ENCODE data around the gene MAN2A2. TPM values are rescaled to one million over a fixed set of nuclear protein-coding genes. Genes with fewer than 3 reads are reported as not detected.
A peak's percentile ranks its signal among the peaks of the same experiment; 100 is the strongest.

The MAN2A2 gene
- total RNA-seq, 1 experiment from 2014 or later: 31.0 TPM

GRCh38 chr15:90915216-90915807, 12.2 kb downstream of the MAN2A2 start:
- POLR2A ChIA-PET: no interaction called here
- TF ChIP-seq NFE2L1 (CRISPR knock-in tag; IDR thresholded peaks at IDR 0.05) (no peak), TEAD1 (CRISPR knock-in tag; IDR thresholded peaks at IDR 0.05) (no peak), ZNF138 (CRISPR knock-in tag; conservative IDR thresholded peaks at IDR 0.05) (no peak), NFYB (CRISPR knock-in tag; conservative IDR thresholded peaks at IDR 0.05; ENCODE audit: low read depth) (no peak)
- CTCF ChIA-PET: interaction anchor here (0.6 to 3.8 kb wide), 3 partner anchors 17 to 133 kb away, joined by 4 to 24 read pairs (median 6); partner anchors contain the start of genes HDDC3 and UNC45A
- Mint-ChIP-seq H3K36me3 (peaks cover 12% of the 10 kb centered on the region), H3K9me3 (no peaks in the 10 kb centered on the region), H3K4me3 (no peak overlapping the region), H3K4me1 (no peaks in the 10 kb centered on the region), H3K27me3 (ENCODE audit: low read depth) (no peaks in the 10 kb centered on the region; the same call in 1 of the 2 replicates), H3K27ac (peak overlapping the region; percentile 36; the same call in 1 of the 2 replicates)
- DNase-seq (ENCODE audit: low spot score) (no peak), ATAC-seq (no peak)

GRCh38 chr15:90915808-90916440, 12.8 kb downstream of the MAN2A2 start:
- Mint-ChIP-seq H3K4me1 (no peaks in the 10 kb centered on the region), H3K9me3 (no peaks in the 10 kb centered on the region), H3K27me3 (ENCODE audit: low read depth) (no peaks in the 10 kb centered on the region; the same call in 1 of the 2 replicates), H3K4me3 (no peak overlapping the region), H3K27ac (peak overlapping the region; percentile 36), H3K36me3 (peaks cover 12% of the 10 kb centered on the region)
- POLR2A ChIA-PET: no interaction called here
- ATAC-seq (peak; percentile 30), DNase-seq (ENCODE audit: low spot score) (no peak)
- CTCF ChIA-PET: interaction anchor here (0.6 to 3.8 kb wide), 3 partner anchors 16 to 133 kb away, joined by 4 to 24 read pairs (median 6); partner anchors contain the start of genes HDDC3 and UNC45A
- TF ChIP-seq ETV6 (CRISPR knock-in tag; IDR thresholded peaks at IDR 0.05): no peak
- no peak for TF ChIP-seq IRF2 (CRISPR knock-in tag; IDR thresholded peaks at IDR 0.05; ENCODE audit: borderline replicate concordance, low read depth)
- TF ChIP-seq CREM (CRISPR knock-in tag; IDR thresholded peaks at IDR 0.05): no peak
- no peak for TF ChIP-seq ATF3 (CRISPR knock-in tag; conservative IDR thresholded peaks at IDR 0.05)
- TF ChIP-seq CBFB (CRISPR knock-in tag; IDR thresholded peaks at IDR 0.05; ENCODE audit: low read depth): no peak
- TF ChIP-seq ZNF423 (CRISPR knock-in tag; IDR thresholded peaks at IDR 0.05): no peak
- no peak for TF ChIP-seq ELF4 (CRISPR knock-in tag; IDR thresholded peaks at IDR 0.05; ENCODE audit: low read depth)
- TF ChIP-seq PRDM15 (CRISPR knock-in tag; IDR thresholded peaks at IDR 0.05): no peak
- no peak for TF ChIP-seq MYBL2 (CRISPR knock-in tag; IDR thresholded peaks at IDR 0.05)
- TF ChIP-seq ZNF671 (CRISPR knock-in tag; IDR thresholded peaks at IDR 0.05): no peak
- no peak for TF ChIP-seq FOXP4 (CRISPR knock-in tag; IDR thresholded peaks at IDR 0.05)
- no peak for TF ChIP-seq ZNF416 (CRISPR knock-in tag; IDR thresholded peaks at IDR 0.05)

- CTCF ChIA-PET: interaction anchor here (0.7 to 3.8 kb wide), 3 partner anchors 16 to 36 kb away, joined by 3 to 24 read pairs (median 6); partner anchors contain the start of genes HDDC3 and UNC45A
- peaks cover 15% of the 10 kb centered on the region for H3K36me3 Mint-ChIP-seq
- no peak for TF ChIP-seq AR (CRISPR knock-in tag; IDR thresholded peaks at IDR 0.05)
- no peak for TF ChIP-seq ZNF281 (CRISPR knock-in tag; IDR thresholded peaks at IDR 0.05)
- no peak for TF ChIP-seq ZNF263 (CRISPR knock-in tag; IDR thresholded peaks at IDR 0.05; ENCODE audit: low read depth)
- TF ChIP-seq IRF2 (CRISPR knock-in tag; IDR thresholded peaks at IDR 0.05; ENCODE audit: borderline replicate concordance, low read depth): no peak
- no peak for TF ChIP-seq ZNF396 (CRISPR knock-in tag; IDR thresholded peaks at IDR 0.05; ENCODE audit: borderline replicate concordance)
Measured at GRCh38 chr15:90916461-90916860, 13.4 kb downstream of the MAN2A2 start.

More at GRCh38 chr15:90916461-90916860, 13.4 kb downstream of the MAN2A2 start:
- no peaks in the 10 kb centered on the region for H3K9me3 Mint-ChIP-seq
- no peak overlapping the region for H3K4me3 Mint-ChIP-seq
- ATAC-seq (no peak), DNase-seq (ENCODE audit: low spot score) (no peak)
- H3K27ac Mint-ChIP-seq: peak overlapping the region; percentile 59
- H3K27me3 Mint-ChIP-seq (ENCODE audit: low read depth): no peaks in the 10 kb centered on the region; the same call in 1 of the 2 replicates
- H3K4me1 Mint-ChIP-seq: no peaks in the 10 kb centered on the region
- POLR2A ChIA-PET: no interaction called here

Data from WTC11 (cell line).